Small intestine (tissue), 7 donors: Measurements from ENCODE around the gene PRKCB. TPM values are rescaled to one million over a fixed set of nuclear protein-coding genes. Genes with fewer than 3 reads are reported as not detected.
"Not testable (repeated sequence)": the region's sequence is repeated elsewhere in the genome, so short reads cannot be mapped to it uniquely, and the experiment has no call there.

Source experiments
- DNase-seq, 2 donors: peaks; one replicate each; pipeline versions ENCODE4 v3.0.0 to v3.0.0-alpha.2; 2013
- FAIRE-seq: peaks from 2 replicates; lab custom pipeline; 2012; peaks lifted over from hg19 to GRCh38; lab: Jason Lieb, UNC
- H3K27ac ChIP-seq, 3 donors: one replicate each; pipeline ENCODE4 v1.5.1; 2013; ENCODE audit warnings: low read length in 2 of 3, mild to moderate bottlenecking in 2 of 3, control low read depth in 1 of 3, inconsistent platforms in 1 of 3, low read depth in 1 of 3, moderate library complexity in 1 of 3
- H3K27me3 ChIP-seq, 3 donors: one replicate each; pipeline ENCODE4 v1.6.1; 2013; ENCODE audit warnings: low read length in 3 of 3, inconsistent platforms in 1 of 3; ENCODE audit not compliant: control insufficient read depth in 3 of 3, insufficient read depth in 3 of 3
- H3K36me3 ChIP-seq, 3 donors: one replicate each; pipeline ENCODE4 v1.6.1; 2013; ENCODE audit warnings: low read length in 3 of 3, inconsistent platforms in 1 of 3, low read depth in 1 of 3, mild to moderate bottlenecking in 1 of 3, moderate library complexity in 1 of 3; ENCODE audit not compliant: control insufficient read depth in 3 of 3, insufficient read depth in 2 of 3
- H3K4me1 ChIP-seq, 3 donors: one replicate each; pipeline ENCODE4 v1.6.1; 2013; ENCODE audit warnings: low read length in 2 of 3, inconsistent platforms in 1 of 3, low read depth in 1 of 3, mild to moderate bottlenecking in 1 of 3, moderate library complexity in 1 of 3; ENCODE audit not compliant: control insufficient read depth in 3 of 3, insufficient read depth in 2 of 3
- H3K4me3 ChIP-seq, 3 donors: one replicate each; pipeline ENCODE4 v1.5.1; 2013; ENCODE audit warnings: low read length in 3 of 3, control low read depth in 1 of 3, inconsistent platforms in 1 of 3, low read depth in 1 of 3, mild to moderate bottlenecking in 1 of 3, moderate library complexity in 1 of 3
- H3K9me3 ChIP-seq, 2 donors: one replicate each; pipeline ENCODE4 v1.6.1; 2013; ENCODE audit warnings: low read depth in 1 of 2, low read length in 1 of 2; ENCODE audit not compliant: control insufficient read depth in 2 of 2, insufficient read depth in 1 of 2
- WGBS, 3 donors: extraction: QIAGEN DNeasy Blood & Tissue Kit; methylation state at CpG; one replicate each; pipeline ENCODE4 v1.1.7; 2013; 5-methylcytosine and 5-hydroxymethylcytosine counted together
- polyA plus RNA-seq, 4 donors: library from polyadenylated mRNA; stranded (reverse) in 3 of 4; unstranded in 1 of 4; fragments of 200-250 nt in 3 of 4; fragments of 120-200 nt in 1 of 4; gene quantifications; one replicate each; pipeline versions ENCODE4 v1.2.1 to v1.2.3, GENCODE V29; 2013
- donor health status: healthy with polysubstance abuse.
- donor health status: control.
- donor health status: control.
- donor health status: Bipolar disorder and iron deficiency.
- donor health status: healthy.

The PRKCB gene
- polyA plus RNA-seq, 4 donors: 2.3 to 5.1 (median 2.8) TPM

DNA sequence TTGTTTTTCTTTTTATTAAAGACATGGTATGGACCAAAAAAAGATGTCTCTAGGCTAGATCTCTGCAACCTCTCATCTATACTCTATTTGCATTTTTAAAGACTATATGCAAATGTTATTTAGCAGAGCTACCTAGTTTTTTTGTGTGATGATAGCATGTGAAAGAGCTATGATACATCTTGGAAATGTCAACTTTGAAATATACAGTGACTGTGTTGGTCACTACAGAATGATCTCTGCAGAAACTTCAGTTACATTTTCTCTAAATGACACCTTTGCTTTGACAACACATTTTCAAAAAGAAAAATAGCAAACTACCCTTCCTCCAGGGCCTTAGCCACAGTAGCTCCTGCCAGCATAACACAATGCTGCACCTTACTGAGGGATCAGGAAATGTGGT is 86.6 kb downstream of the PRKCB start:
- Histone ChIP-seq H3K4me1 (no peaks in the 10 kb centered on the region), H3K36me3 (no peaks in the 10 kb centered on the region), H3K4me3 (no peak overlapping the region), H3K27me3 (no peaks in the 10 kb centered on the region), H3K27ac (no peak overlapping the region), H3K9me3 (no peaks in the 10 kb centered on the region)
- FAIRE-seq: no peak
- DNase-seq: no peak

DNA sequence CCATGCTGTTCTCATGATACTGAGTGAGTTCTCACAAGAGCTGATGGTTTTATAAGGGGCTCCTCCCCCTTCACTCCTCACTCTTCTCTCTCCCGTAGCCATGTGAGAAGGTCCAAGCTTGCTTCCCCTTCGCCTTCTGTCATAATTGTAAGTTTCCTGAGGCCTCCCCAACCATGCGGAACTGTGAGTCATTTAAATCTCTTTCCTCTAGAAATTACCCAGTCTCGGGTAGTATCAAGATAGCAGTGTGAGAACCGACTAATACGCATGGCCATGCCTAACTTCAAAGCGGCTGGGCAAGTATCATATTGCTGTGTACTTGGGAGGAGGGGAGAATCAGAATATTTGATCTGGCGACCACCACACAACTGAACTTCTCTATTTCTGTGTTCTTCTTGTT is 88.3 kb downstream of the PRKCB start:
- FAIRE-seq: no peak

DNA sequence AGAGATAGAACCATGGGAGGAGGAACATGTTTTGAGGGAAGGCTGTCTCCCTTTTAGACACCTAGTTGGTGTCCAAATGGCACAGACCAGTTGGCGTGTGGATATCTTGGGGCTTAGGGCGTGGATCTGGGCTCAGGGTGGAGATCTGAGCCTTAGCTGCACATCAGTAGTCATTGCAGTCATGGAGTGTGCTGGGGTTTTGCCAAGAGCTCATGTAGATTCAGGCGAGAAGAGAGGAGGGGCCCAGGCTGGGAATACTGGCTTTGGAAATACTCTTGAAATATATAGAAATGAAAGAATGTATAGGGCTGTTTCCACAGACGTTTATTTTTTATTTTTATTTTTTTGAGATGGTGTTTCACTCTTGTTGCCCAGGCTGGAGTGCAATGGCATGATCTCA is 92.0 kb downstream of the PRKCB start:
- no peak overlapping the region for H3K4me3 ChIP-seq
- no peaks in the 10 kb centered on the region for H3K9me3 ChIP-seq
- H3K36me3 ChIP-seq: no peaks in the 10 kb centered on the region
- DNase-seq (no peak), FAIRE-seq (no peak)
- WGBS, 3 donors: 43 to 67% (median 45%) methylated on average over 4 of the region's 4 CpGs
- no peak overlapping the region for H3K27ac ChIP-seq
- H3K27me3 ChIP-seq: no peaks in the 10 kb centered on the region
- no peaks in the 10 kb centered on the region for H3K4me1 ChIP-seq

More for the DNA sequence above, 88.3 kb downstream of the PRKCB start:
- H3K27me3 ChIP-seq: no peaks in the 10 kb centered on the region
- no peak for DNase-seq
- H3K4me1 ChIP-seq: no peaks in the 10 kb centered on the region
- no peak overlapping the region for H3K4me3 ChIP-seq
- no peaks in the 10 kb centered on the region for H3K9me3 ChIP-seq
- H3K36me3 ChIP-seq: no peaks in the 10 kb centered on the region
- 62 to 91% (median 64%) methylated on average over 8 of the region's 8 CpGs for WGBS, 3 donors
- no peak overlapping the region for H3K27ac ChIP-seq

DNA sequence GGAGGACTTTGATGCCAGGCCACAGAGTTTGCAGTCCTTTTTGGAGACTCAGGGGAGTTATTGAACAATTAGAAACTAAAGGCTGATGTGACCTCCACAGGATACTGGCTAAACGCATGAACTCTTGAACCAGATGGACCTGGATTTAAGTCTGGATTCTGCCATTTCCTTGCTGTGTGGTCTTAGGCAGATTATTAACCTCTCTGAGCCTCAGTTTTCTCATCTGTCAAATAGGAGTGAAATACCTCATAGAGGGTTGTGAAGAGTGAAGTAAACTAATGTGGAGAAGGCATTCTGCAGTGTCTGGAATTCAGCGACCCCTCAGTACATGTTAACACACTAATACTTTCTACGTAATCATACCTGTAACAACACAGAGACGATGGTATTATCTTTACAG is 93.5 kb downstream of the PRKCB start:
- no peaks in the 10 kb centered on the region for H3K27me3 ChIP-seq
- H3K4me1 ChIP-seq: no peaks in the 10 kb centered on the region
- H3K36me3 ChIP-seq: no peaks in the 10 kb centered on the region
- H3K9me3 ChIP-seq: no peaks in the 10 kb centered on the region
- FAIRE-seq (no peak), DNase-seq (no peak)
- WGBS, 3 donors: 90 to 93% (median 91%) methylated on average over 4 of the region's 4 CpGs
- no peak overlapping the region for H3K27ac ChIP-seq
- no peak overlapping the region for H3K4me3 ChIP-seq

DNA sequence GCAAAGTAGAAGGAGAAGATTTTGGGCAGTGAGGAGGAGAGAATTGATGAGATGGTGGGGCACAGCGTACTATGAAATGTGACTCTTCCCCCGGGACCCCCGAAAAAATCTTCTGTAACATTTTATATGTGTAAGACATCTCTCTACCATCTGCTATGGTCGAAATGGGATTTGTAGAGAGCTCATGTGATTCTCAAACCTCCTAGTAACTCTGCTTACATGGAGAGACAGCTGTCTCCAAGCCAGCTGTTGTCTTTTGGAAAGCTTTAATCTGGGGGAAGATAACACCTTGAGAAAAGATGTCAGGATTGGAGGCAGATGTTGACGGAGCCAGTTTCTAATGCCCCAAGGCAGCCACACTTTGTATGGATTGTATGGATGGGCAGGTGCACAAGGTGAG is 94.1 kb downstream of the PRKCB start:
- Histone ChIP-seq H3K4me3 (no peak overlapping the region), H3K27ac (no peak overlapping the region), H3K9me3 (no peaks in the 10 kb centered on the region), H3K36me3 (no peaks in the 10 kb centered on the region), H3K4me1 (no peaks in the 10 kb centered on the region), H3K27me3 (no peaks in the 10 kb centered on the region)
- DNase-seq: no peak
- no peak for FAIRE-seq
- 87 to 90% (median 88%) methylated on average over 5 of the region's 5 CpGs for whole genome bisulfite sequencing, 3 donors

DNA sequence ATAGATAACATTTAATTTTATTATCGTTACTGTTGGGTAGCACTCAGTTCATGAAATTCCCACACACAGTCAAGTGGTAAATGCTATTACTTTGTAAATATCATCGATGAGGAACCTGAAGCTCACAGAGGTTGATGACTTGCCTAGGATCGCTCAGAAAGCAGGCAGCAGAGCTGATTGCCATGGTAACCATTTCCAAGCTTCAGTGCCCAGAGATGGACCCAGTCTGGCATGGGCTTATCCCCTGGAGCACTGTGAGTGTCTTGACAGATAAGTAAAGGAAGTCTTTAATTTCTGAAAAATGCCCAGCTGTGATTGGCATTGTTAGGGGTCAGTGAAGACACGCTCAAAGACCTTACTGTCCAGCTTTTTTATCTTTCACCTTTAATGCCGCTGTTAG is 95.0 kb downstream of the PRKCB start:
- 91 to 94% (median 93%) methylated on average over 5 of the region's 5 CpGs for WGBS, 3 donors
- Histone ChIP-seq H3K9me3 (no peaks in the 10 kb centered on the region), H3K36me3 (no peaks in the 10 kb centered on the region), H3K27me3 (no peaks in the 10 kb centered on the region), H3K4me3 (no peak overlapping the region), H3K27ac (no peak overlapping the region), H3K4me1 (no peaks in the 10 kb centered on the region)
- FAIRE-seq (no peak), DNase-seq (no peak)

DNA sequence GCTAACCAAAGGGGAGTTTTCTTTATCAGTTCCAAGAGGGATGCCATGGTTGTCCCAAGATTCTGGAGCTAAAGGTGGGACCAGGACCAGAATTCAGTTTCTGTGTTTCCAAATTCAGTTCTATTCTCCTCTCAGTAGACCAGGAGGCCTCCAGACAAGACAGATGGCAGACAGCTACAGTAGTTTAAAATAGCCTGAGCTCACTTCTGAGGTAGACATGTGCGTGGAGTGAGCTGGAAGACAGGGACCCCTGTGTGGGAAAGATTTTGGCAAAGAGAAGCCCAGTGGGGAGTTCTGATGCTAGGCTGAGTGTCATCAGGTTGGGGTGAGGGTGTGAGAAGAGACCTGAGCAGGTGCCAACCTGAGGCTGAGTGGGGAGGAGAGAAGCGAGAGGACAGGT is 95.4 kb downstream of the PRKCB start:
- 87 to 94% (median 88%) methylated on average over 2 of the region's 2 CpGs for WGBS, 3 donors
- H3K4me1 ChIP-seq: no peaks in the 10 kb centered on the region
- H3K4me3 ChIP-seq: no peak overlapping the region
- DNase-seq: no peak
- H3K27me3 ChIP-seq: no peaks in the 10 kb centered on the region
- no peaks in the 10 kb centered on the region for H3K36me3 ChIP-seq
- no peaks in the 10 kb centered on the region for H3K9me3 ChIP-seq
- FAIRE-seq: no peak
- no peak overlapping the region for H3K27ac ChIP-seq

DNA sequence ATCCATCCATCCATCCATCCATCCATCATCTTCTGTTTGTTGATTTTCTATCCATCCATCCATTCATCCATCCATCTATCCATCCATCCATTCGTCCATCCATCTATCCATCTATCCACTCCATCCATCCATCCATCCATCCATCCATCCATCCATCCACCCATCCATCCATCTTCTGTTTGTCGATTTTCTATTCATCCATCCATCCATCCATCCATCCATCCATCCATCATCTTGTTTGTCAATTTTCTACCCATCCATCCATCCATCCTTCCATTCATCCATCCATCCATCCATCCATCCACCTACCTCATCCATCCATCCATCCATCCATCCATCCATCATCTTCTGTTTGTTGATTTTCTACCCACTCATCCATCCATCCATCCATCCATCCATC is 97.9 kb downstream of the PRKCB start:
- not testable (repeated sequence) for H3K27ac ChIP-seq, H3K36me3 ChIP-seq, H3K9me3 ChIP-seq, DNase-seq, H3K4me1 ChIP-seq, H3K27me3 ChIP-seq, H3K4me3 ChIP-seq, FAIRE-seq
- 73 to 85% (median 83%) methylated on average over 2 of the region's 2 CpGs for WGBS, 3 donors

DNA sequence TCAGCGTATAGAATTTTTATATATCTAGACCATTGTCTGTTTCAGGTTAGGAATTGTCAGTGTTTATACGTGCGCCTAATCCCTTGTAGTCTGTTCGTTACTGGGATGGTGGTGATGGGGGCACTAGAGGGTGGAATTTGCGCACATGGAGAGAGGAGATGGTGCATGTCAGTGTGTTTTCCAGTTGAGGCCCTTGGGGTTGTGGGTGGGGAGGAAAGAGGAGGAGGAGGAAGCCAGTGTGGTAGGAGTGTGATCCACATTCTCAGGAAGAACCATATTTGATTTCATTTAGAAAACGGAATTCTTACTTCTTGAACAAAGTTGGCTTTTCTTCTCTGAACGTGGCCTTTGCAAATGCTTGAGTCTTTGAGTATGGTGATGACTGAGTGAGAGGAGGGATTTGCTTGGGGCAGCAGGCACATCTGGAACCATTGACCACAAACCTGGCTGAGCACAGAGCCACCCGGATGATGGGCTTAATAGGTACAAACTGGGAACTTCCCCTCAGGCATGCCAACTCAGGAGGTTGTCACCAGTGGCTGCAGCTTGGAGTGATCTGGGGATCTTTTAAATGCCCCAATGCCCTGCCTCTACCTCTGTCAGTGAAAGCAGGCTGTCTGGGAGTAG is 98.9 kb downstream of the PRKCB start:
- WGBS, 3 donors: 83 to 96% (median 85%) methylated on average over 8 of the region's 8 CpGs
- no peaks in the 10 kb centered on the region for H3K4me1 ChIP-seq
- FAIRE-seq (no peak), DNase-seq (no peak)
- H3K9me3 ChIP-seq: no peaks in the 10 kb centered on the region
- no peak overlapping the region for H3K4me3 ChIP-seq
- peaks cover 0 to 4% (median 0%) of the 10 kb centered on the region in 3 donors for H3K27me3 ChIP-seq
- H3K36me3 ChIP-seq: no peaks in the 10 kb centered on the region
- H3K27ac ChIP-seq: no peak overlapping the region
